Fibroblast of skin of right quadriceps (primary cell): ENCODE measurements around the gene CRACR2B.

Source experiments
- DNase-seq: peaks from one replicate; pipeline ENCODE4 v3.0.0-alpha.2; 2013

Gene CRACR2B

DNA sequence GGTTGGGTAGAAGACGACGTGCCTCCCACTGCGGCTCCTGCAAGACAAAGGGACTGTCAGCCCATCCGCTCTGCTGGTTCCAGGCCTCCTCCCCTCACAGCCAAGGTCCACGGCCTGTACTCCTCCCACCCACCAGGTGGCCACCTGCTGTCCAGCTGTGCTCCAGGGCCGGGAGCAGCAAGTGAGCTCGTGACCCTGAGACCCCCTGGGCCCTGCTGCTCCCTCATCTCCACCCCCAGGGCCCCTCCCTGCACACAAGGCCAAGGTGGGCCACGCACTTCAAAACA, 42.4 kb downstream of the CRACR2B start:
- no peak for DNase-seq

DNA sequence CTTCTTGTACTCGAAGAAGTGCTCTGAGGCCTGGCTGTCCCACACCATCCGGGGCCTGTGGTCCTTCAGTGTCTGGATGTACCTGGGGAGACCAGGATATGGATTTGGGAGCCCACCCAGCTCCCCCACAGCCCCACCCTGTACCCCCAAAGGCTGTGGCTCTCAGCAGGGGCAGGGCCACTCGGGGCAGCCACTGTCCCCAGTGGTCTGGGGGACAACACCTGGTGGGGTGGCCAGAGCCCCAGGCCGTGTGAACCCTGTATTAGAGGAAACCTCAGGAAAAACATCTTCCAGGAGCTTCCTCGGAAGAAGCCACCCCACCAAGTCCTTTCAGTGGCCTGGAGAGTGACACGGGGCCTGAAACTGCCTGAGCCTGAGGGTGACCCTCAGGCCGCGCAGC, 42.7 kb downstream of the CRACR2B start:
- DNase-seq = no peak

DNA sequence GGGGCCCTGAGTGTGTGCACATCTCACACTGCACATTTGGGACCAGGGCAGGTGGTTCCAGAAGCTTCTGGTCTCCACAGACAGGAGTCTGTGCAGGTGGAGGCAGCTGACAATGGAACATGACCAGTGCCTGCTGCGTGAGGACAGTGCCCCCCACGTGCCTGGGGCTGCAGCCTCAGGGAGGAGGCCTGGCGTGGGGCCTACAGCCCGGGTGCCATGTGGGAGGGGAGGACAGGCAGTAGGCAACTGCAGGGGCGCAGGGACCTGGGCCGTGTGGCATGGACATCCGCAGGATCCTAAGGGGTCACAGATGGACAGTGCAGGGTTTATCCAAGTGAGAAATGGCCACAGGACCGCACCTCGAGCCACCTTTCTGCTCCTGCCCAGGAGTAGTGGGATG, 43.8 kb downstream of the CRACR2B start:
- DNase-seq = no peak

DNA sequence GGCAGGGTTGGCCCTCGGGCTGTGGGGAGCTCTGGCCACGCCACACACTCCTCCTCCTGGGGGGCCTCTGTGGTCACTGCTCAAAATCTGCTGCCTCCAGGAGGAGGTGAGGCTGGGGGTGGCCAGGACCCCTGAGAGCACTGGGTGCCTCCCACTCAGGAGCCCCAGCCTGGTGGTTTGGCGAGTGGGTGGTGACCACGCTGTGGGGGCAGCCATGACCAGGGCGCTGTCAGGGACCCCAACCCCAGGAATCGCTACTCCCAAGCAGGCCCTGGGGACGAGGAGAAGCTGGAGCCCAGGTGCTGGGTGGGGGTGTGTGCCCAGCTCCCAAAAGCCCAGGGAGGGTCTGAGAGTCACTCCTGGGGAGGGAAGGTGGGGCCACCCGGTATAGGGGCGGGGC, 45.1 kb downstream of the CRACR2B start:
- DNase-seq = no peak

DNA sequence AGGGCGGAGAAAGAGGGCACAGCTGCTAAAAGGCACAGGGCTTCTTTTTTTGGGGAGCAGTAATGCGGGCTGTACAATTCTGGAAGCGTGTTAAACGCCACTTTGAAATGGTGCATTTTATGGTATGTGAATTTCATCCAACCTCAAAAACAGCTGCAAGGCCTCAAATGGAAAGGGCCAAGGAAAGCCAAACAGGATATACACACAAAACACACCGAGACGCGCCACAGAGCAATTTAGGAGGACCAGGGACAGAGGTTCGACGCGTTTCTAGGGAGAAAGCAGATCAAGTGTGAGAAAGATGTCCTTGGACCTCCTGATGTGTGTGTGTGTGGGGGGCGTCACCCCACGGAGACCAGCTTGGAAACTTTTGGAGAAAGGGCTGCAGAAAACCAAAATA, 46.0 kb downstream of the CRACR2B start:
- no peak for DNase-seq

DNA sequence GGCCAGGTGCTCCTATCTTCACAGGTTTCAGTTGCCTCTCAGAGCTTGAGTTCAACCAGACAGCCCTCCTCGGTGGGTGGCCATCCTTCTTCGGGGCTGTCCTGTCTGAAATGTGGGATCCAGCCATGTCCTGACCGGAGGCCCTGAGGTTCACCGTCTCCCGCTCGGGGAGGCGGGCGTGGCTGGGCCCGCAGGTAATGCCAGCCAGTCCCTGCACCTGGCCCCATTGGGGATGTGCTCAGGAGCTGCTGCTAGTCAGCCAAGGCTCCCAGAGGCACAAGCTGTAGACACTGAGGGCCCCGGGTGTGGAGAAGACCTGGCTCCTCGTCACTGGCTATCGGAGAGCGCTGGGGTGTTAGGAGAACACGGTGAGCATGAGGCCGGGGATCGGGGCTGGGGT, 47.5 kb downstream of the CRACR2B start:
- DNase-seq = no peak

DNA sequence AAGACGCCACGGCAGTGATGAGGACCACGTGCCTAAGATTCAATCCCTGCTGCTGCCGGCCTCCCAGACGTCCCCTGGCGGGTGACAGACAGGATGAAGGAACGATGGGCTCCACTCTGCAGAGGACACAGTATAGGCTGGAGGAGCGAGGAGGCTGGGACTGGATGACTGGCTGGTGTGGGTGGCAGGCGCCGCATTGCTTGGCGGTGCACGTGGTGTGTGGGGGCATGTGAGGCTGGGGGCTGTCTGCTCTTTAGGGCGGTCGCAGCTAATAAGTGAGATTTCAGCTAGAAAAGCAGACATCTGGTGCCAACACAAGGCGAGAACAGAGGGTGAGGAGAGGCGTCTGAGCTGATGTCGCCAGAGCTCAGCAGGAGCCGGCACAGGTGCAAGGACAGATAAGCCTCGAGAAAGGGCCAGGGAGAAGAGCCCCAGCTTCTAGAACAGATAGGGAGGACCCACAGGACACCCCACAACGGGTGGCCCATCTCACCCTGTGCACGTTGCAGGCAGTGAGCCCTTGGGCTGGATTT, 48.1 kb downstream of the CRACR2B start:
- DNase-seq = no peak

DNA sequence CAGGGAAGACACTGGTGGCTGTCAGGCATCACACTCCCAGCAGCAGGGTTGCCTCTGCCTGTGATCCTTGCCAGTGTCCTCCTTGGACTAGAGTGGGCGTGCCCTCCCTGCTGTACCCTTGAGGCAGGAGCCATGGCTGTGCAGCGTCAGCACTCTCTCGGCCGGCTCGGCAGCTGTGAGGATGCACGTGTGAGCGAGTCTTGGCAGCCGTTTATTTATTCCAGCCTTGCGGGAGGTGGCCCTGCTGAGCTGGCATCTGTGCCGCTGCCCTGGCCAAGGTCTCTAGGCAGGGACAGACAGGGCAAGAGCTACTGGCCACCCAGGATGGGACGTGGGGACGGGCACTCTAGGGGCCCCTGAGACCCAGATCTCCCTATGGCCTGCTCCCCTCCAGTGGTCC, 48.8 kb downstream of the CRACR2B start:
- no peak for DNase-seq

DNA sequence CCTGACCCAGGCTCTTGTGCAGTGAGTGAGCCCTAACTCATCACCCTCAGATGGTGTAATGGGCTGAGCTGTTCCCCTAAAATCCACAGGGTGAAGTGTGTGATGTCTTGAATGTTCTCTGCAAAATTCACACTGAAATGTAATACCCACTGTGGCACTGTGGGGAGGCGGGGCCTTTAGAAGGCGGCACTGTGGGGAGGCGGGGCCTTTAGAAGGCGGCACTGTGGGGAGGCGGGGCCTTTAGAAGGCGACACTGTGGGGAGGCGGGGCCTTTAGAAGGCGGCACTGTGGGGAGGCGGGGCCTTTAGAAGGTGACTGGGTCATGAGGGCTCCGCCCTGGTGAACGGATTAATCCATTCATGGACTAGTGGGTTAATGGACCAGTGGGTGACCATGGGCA, 49.8 kb downstream of the CRACR2B start:
- DNase-seq = no peak

DNA sequence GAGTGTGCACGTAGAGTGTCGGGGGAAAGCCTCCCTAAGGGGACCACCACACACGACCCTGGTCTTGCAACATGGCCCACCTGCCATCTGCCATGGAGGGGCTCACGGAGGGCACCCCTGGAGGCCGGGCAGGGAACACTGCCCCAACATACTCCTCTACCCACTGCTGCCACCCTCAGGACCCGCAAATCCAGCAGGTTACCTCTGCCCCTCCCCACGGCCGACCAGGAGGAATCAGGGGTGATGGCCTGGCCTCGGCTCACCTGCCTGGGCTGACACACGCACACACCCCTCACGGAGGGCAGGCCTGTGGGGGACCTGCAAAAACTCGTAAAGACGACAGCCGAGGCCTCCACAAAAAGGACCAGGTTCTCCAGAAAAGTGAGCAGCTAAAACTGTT, 52.7 kb downstream of the CRACR2B start:
- DNase-seq = no peak
